OCI-LY1 (cell line): ENCODE results near the gene MAFB.

ENCODE experiments used
- CTCF ChIP-seq: fragments of 200-600 bp; sonication (generic), shearing (Covaris generic); IDR thresholded peaks from 2 replicates; pipeline ENCODE4 v1.5.1; 2017; ENCODE audit warnings: mild to moderate bottlenecking, antibody characterized with exemption, low read length, moderate library complexity, mixed read lengths
- EZH2 ChIP-seq: fragments of 200-600 bp; sonication (generic), shearing (Covaris generic); IDR thresholded peaks from 2 replicates; pipeline ENCODE4 v1.8.0; 2017; ENCODE audit warnings: borderline replicate concordance, mixed run types, mild to moderate bottlenecking, antibody characterized with exemption, low read length, moderate library complexity, mixed read lengths

GRCh38 chr20:40724566-40724965, 35.5 kb upstream of the MAFB start:
- TF ChIP-seq CTCF (no peak), EZH2 (no peak)
